GM18861 (cell line): ENCODE data around the gene TIFAB.

Experiments used
- ATAC-seq: cut with Tn5 transposase; IDR thresholded peaks from one replicate; pipeline ENCODE4 v1.9.1; 2021; ENCODE audit not compliant: unreplicated experiment

TIFAB gene

GRCh38 chr5:135444360-135444759 lies 7.8 kb downstream of the TIFAB start:
- ATAC-seq = no peak

- ATAC-seq = no peak
Observed at GRCh38 chr5:135443161-135443960, 8.8 kb downstream of the TIFAB start.

GRCh38 chr5:135442431-135443160 lies 9.6 kb downstream of the TIFAB start:
- ATAC-seq = no peak

- ATAC-seq = no peak
Observed at GRCh38 chr5:135441919-135442318, 10.2 kb downstream of the TIFAB start.

- no peak for ATAC-seq
Observed at GRCh38 chr5:135441350-135441831, 10.8 kb downstream of the TIFAB start.

GRCh38 chr5:135440916-135441315 lies 11.2 kb downstream of the TIFAB start:
- no peak for ATAC-seq

- no peak for ATAC-seq
Observed at GRCh38 chr5:135439231-135440205, 12.6 kb downstream of the TIFAB start.

GRCh38 chr5:135438636-135439221 lies 13.4 kb downstream of the TIFAB start:
- no peak for ATAC-seq

- ATAC-seq = no peak
Observed at GRCh38 chr5:135437796-135438560, 14.2 kb downstream of the TIFAB start.

- no peak for ATAC-seq
Observed at GRCh38 chr5:135437422-135437795, 14.7 kb downstream of the TIFAB start.

- no peak for ATAC-seq
Observed at GRCh38 chr5:135436951-135437418, 15.2 kb downstream of the TIFAB start.

- ATAC-seq = no peak
Observed at GRCh38 chr5:135435467-135436330, 16.5 kb downstream of the TIFAB start.

GRCh38 chr5:135434591-135435466 lies 17.3 kb downstream of the TIFAB start:
- no peak for ATAC-seq

- ATAC-seq = no peak
Observed at GRCh38 chr5:135433681-135434426, 18.3 kb downstream of the TIFAB start.

GRCh38 chr5:135432113-135432512 lies 20.0 kb downstream of the TIFAB start:
- ATAC-seq = no peak

GRCh38 chr5:135430135-135430437 lies 22.1 kb downstream of the TIFAB start:
- ATAC-seq = no peak
